ENCODE results near the gene SMARCAD1.

SMARCAD1 gene

GRCh38 chr4:94169803-94170372 is 37.8 kb upstream of the SMARCAD1 start:
- Histone ChIP-seq H3K4me1 (ENCODE audit: control extremely low read depth in 1 of 4, control insufficient read depth in 4 of 4, insufficient read depth in 4 of 4, low read length in 3 of 4) (no peaks in the 10 kb centered on the region), H3K36me3 (ENCODE audit: control insufficient read depth in 4 of 4, insufficient read depth in 4 of 4, low read length in 3 of 4) (no peaks in the 10 kb centered on the region), H3K9me3 (ENCODE audit: control extremely low read depth in 1 of 5, control insufficient read depth in 4 of 5, insufficient read depth in 2 of 5, low read depth in 1 of 5, low read length in 4 of 5) (no peaks in the 10 kb centered on the region), H3K27ac (ENCODE audit: insufficient read depth in 1 of 2, low read depth in 1 of 2, low read length in 2 of 2, poor library complexity in 1 of 2, severe bottlenecking in 2 of 2) (no peak overlapping the region), H3K4me3 (ENCODE audit: control insufficient read depth in 1 of 7, extremely low read depth in 1 of 7, insufficient read depth in 4 of 7, low read depth in 2 of 7, low read length in 6 of 7) (no peak overlapping the region), H3K27me3 (replicated peaks in 2 of 5; ENCODE audit: control insufficient read depth in 4 of 5, insufficient read depth in 5 of 5, low read length in 4 of 5) (no peaks in the 10 kb centered on the region)
- ChIA-PET POLR2A (no interaction called here), CTCF (no interaction called here)
- WGBS (ENCODE audit: insufficient coverage), result over 99% methylated on average over 33 of the region's 37 CpGs
- no peak for DNase-seq

- H3K27me3 ChIP-seq (replicated peaks in 2 of 5; ENCODE audit: control insufficient read depth in 4 of 5, insufficient read depth in 5 of 5, low read length in 4 of 5), result no peaks in the 10 kb centered on the region
- no peaks in the 10 kb centered on the region for H3K4me1 ChIP-seq (ENCODE audit: control extremely low read depth in 1 of 4, control insufficient read depth in 4 of 4, insufficient read depth in 4 of 4, low read length in 3 of 4)
- no peaks in the 10 kb centered on the region for H3K9me3 ChIP-seq (ENCODE audit: control extremely low read depth in 1 of 5, control insufficient read depth in 4 of 5, insufficient read depth in 2 of 5, low read depth in 1 of 5, low read length in 4 of 5)
- DNase-seq, result no peak
- POLR2A ChIA-PET, result no interaction called here
- no peaks in the 10 kb centered on the region for H3K36me3 ChIP-seq (ENCODE audit: control insufficient read depth in 4 of 4, insufficient read depth in 4 of 4, low read length in 3 of 4)
- no peak overlapping the region for H3K4me3 ChIP-seq (ENCODE audit: control insufficient read depth in 1 of 7, extremely low read depth in 1 of 7, insufficient read depth in 4 of 7, low read depth in 2 of 7, low read length in 6 of 7)
- H3K27ac ChIP-seq (ENCODE audit: insufficient read depth in 1 of 2, low read depth in 1 of 2, low read length in 2 of 2, poor library complexity in 1 of 2, severe bottlenecking in 2 of 2), result no peak overlapping the region
- CTCF ChIA-PET, result interaction anchor here (0.6 to 1.3 kb wide), 2 partner anchors 394 to 1198 kb away, joined by 3 read pairs; no protein-coding TSS in a partner anchor
- no CpG with 5 or more reads among the region's 4 CpGs for WGBS (ENCODE audit: insufficient coverage)
Measured at GRCh38 chr4:94171616-94172015, 36.0 kb upstream of the SMARCAD1 start.

GRCh38 chr4:94175553-94176261 is 32.0 kb upstream of the SMARCAD1 start:
- Histone ChIP-seq H3K9me3 (ENCODE audit: control extremely low read depth in 1 of 5, control insufficient read depth in 4 of 5, insufficient read depth in 2 of 5, low read depth in 1 of 5, low read length in 4 of 5) (no peaks in the 10 kb centered on the region), H3K4me3 (ENCODE audit: control insufficient read depth in 1 of 7, extremely low read depth in 1 of 7, insufficient read depth in 4 of 7, low read depth in 2 of 7, low read length in 6 of 7) (no peak overlapping the region), H3K36me3 (ENCODE audit: control insufficient read depth in 4 of 4, insufficient read depth in 4 of 4, low read length in 3 of 4) (no peaks in the 10 kb centered on the region), H3K27me3 (replicated peaks in 2 of 5; ENCODE audit: control insufficient read depth in 4 of 5, insufficient read depth in 5 of 5, low read length in 4 of 5) (peaks cover 0 to 2% (median 0%) of the 10 kb centered on the region in 5 experiments), H3K4me1 (ENCODE audit: control extremely low read depth in 1 of 4, control insufficient read depth in 4 of 4, insufficient read depth in 4 of 4, low read length in 3 of 4) (no peaks in the 10 kb centered on the region), H3K27ac (ENCODE audit: insufficient read depth in 1 of 2, low read depth in 1 of 2, low read length in 2 of 2, poor library complexity in 1 of 2, severe bottlenecking in 2 of 2) (no peak overlapping the region)
- ChIA-PET CTCF (interaction anchor here (1.7 kb wide), 1 partner anchor 10 kb away, joined by 5 read pairs; no protein-coding TSS in a partner anchor), POLR2A (no interaction called here)
- 79% methylated on average over 4 of the region's 6 CpGs for WGBS (ENCODE audit: insufficient coverage)
- no peak for DNase-seq

GRCh38 chr4:94177822-94178221 is 29.8 kb upstream of the SMARCAD1 start:
- H3K4me1 ChIP-seq (ENCODE audit: control extremely low read depth in 1 of 4, control insufficient read depth in 4 of 4, insufficient read depth in 4 of 4, low read length in 3 of 4), result no peaks in the 10 kb centered on the region
- no peaks in the 10 kb centered on the region for H3K9me3 ChIP-seq (ENCODE audit: control extremely low read depth in 1 of 5, control insufficient read depth in 4 of 5, insufficient read depth in 2 of 5, low read depth in 1 of 5, low read length in 4 of 5)
- H3K4me3 ChIP-seq (ENCODE audit: control insufficient read depth in 1 of 7, extremely low read depth in 1 of 7, insufficient read depth in 4 of 7, low read depth in 2 of 7, low read length in 6 of 7), result no peak overlapping the region
- H3K36me3 ChIP-seq (ENCODE audit: control insufficient read depth in 4 of 4, insufficient read depth in 4 of 4, low read length in 3 of 4), result no peaks in the 10 kb centered on the region
- ChIA-PET CTCF (interaction anchor here (1.7 kb wide), 1 partner anchor 8 kb away, joined by 5 read pairs; no protein-coding TSS in a partner anchor), POLR2A (no interaction called here)
- H3K27ac ChIP-seq (ENCODE audit: insufficient read depth in 1 of 2, low read depth in 1 of 2, low read length in 2 of 2, poor library complexity in 1 of 2, severe bottlenecking in 2 of 2), result no peak overlapping the region
- H3K27me3 ChIP-seq (replicated peaks in 2 of 5; ENCODE audit: control insufficient read depth in 4 of 5, insufficient read depth in 5 of 5, low read length in 4 of 5), result peaks cover 0 to 2% (median 0%) of the 10 kb centered on the region in 5 experiments
- WGBS (ENCODE audit: insufficient coverage), result 100% methylated on average over 2 of the region's 2 CpGs
- DNase-seq, result no peak

- no peak overlapping the region for H3K4me3 ChIP-seq (ENCODE audit: control insufficient read depth in 1 of 7, extremely low read depth in 1 of 7, insufficient read depth in 4 of 7, low read depth in 2 of 7, low read length in 6 of 7)
- H3K36me3 ChIP-seq (ENCODE audit: control insufficient read depth in 4 of 4, insufficient read depth in 4 of 4, low read length in 3 of 4), result no peaks in the 10 kb centered on the region
- H3K9me3 ChIP-seq (ENCODE audit: control extremely low read depth in 1 of 5, control insufficient read depth in 4 of 5, insufficient read depth in 2 of 5, low read depth in 1 of 5, low read length in 4 of 5), result no peaks in the 10 kb centered on the region
- H3K4me1 ChIP-seq (ENCODE audit: control extremely low read depth in 1 of 4, control insufficient read depth in 4 of 4, insufficient read depth in 4 of 4, low read length in 3 of 4), result no peaks in the 10 kb centered on the region
- no peak overlapping the region for H3K27ac ChIP-seq (ENCODE audit: insufficient read depth in 1 of 2, low read depth in 1 of 2, low read length in 2 of 2, poor library complexity in 1 of 2, severe bottlenecking in 2 of 2)
- no CpG with 5 or more reads among the region's 1 CpG for WGBS (ENCODE audit: insufficient coverage)
- ChIA-PET CTCF (no interaction called here), POLR2A (no interaction called here)
- H3K27me3 ChIP-seq (replicated peaks in 2 of 5; ENCODE audit: control insufficient read depth in 4 of 5, insufficient read depth in 5 of 5, low read length in 4 of 5), result peaks cover 0 to 2% (median 0%) of the 10 kb centered on the region in 5 experiments
- no peak for DNase-seq
Measured at GRCh38 chr4:94181815-94182214, 25.9 kb upstream of the SMARCAD1 start.

- WGBS (ENCODE audit: insufficient coverage), result no CpG with 5 or more reads among the region's 3 CpGs
- no peak for DNase-seq
- no peaks in the 10 kb centered on the region for H3K36me3 ChIP-seq (ENCODE audit: control insufficient read depth in 4 of 4, insufficient read depth in 4 of 4, low read length in 3 of 4)
- H3K27me3 ChIP-seq (replicated peaks in 2 of 5; ENCODE audit: control insufficient read depth in 4 of 5, insufficient read depth in 5 of 5, low read length in 4 of 5), result no peaks in the 10 kb centered on the region
- H3K9me3 ChIP-seq (ENCODE audit: control extremely low read depth in 1 of 5, control insufficient read depth in 4 of 5, insufficient read depth in 2 of 5, low read depth in 1 of 5, low read length in 4 of 5), result peaks cover 0 to 11% (median 0%) of the 10 kb centered on the region in 5 experiments
- ChIA-PET CTCF (no interaction called here), POLR2A (no interaction called here)
- no peak overlapping the region for H3K4me3 ChIP-seq (ENCODE audit: control insufficient read depth in 1 of 7, extremely low read depth in 1 of 7, insufficient read depth in 4 of 7, low read depth in 2 of 7, low read length in 6 of 7)
- H3K4me1 ChIP-seq (ENCODE audit: control extremely low read depth in 1 of 4, control insufficient read depth in 4 of 4, insufficient read depth in 4 of 4, low read length in 3 of 4), result peaks cover 0 to 1% (median 0%) of the 10 kb centered on the region in 4 experiments
- H3K27ac ChIP-seq (ENCODE audit: insufficient read depth in 1 of 2, low read depth in 1 of 2, low read length in 2 of 2, poor library complexity in 1 of 2, severe bottlenecking in 2 of 2), result no peak overlapping the region
Measured at GRCh38 chr4:94202769-94203168, 4.9 kb upstream of the SMARCAD1 start.

- peak in 2 of 3 donors; percentile 38 to 51 for DNase-seq
- Histone ChIP-seq H3K4me3 (ENCODE audit: control insufficient read depth in 1 of 7, extremely low read depth in 1 of 7, insufficient read depth in 4 of 7, low read depth in 2 of 7, low read length in 6 of 7) (peak overlapping the region; percentile 50 to 99 (median 83)), H3K36me3 (ENCODE audit: control insufficient read depth in 4 of 4, insufficient read depth in 4 of 4, low read length in 3 of 4) (peaks cover 2 to 25% (median 15%) of the 10 kb centered on the region in 4 experiments), H3K27me3 (replicated peaks in 2 of 5; ENCODE audit: control insufficient read depth in 4 of 5, insufficient read depth in 5 of 5, low read length in 4 of 5) (no peaks in the 10 kb centered on the region), H3K9me3 (ENCODE audit: control extremely low read depth in 1 of 5, control insufficient read depth in 4 of 5, insufficient read depth in 2 of 5, low read depth in 1 of 5, low read length in 4 of 5) (no peaks in the 10 kb centered on the region), H3K4me1 (ENCODE audit: control extremely low read depth in 1 of 4, control insufficient read depth in 4 of 4, insufficient read depth in 4 of 4, low read length in 3 of 4) (peaks cover 10 to 20% (median 14%) of the 10 kb centered on the region in 4 experiments), H3K27ac (ENCODE audit: insufficient read depth in 1 of 2, low read depth in 1 of 2, low read length in 2 of 2, poor library complexity in 1 of 2, severe bottlenecking in 2 of 2) (peak overlapping the region; percentile 95 to 98)
- CTCF ChIA-PET, result no interaction called here
- no CpG with 5 or more reads among the region's 5 CpGs for WGBS (ENCODE audit: insufficient coverage)
- POLR2A ChIA-PET, result interaction anchor here (0.6 kb wide), 1 partner anchor 376 kb away, joined by 3 read pairs; no protein-coding TSS in a partner anchor
Measured at GRCh38 chr4:94208266-94208665, 601 bp downstream of the SMARCAD1 start.
